Measurements from ENCODE around the gene DIP2A. TPM values are rescaled to one million over a fixed set of nuclear protein-coding genes. Genes with fewer than 3 reads are reported as not detected.
"Not testable (repeated sequence)": the region's sequence is repeated elsewhere in the genome, so short reads cannot be mapped to it uniquely, and the experiment has no call there.

Gene DIP2A
- polyA plus RNA-seq, 12 donors: 18.4 to 42.8 (median 24.6) TPM; not detected in 1

- DNase-seq: no peak
Measured at GRCh38 chr21:46425041-46425440, 33.6 kb upstream of the DIP2A start.

- DNase-seq: no peak
Measured at GRCh38 chr21:46425571-46425970, 33.1 kb upstream of the DIP2A start.

GRCh38 chr21:46426313-46427046, 32.2 kb upstream of the DIP2A start:
- DNase-seq: no peak

GRCh38 chr21:46427516-46427915, 31.2 kb upstream of the DIP2A start:
- DNase-seq: no peak

GRCh38 chr21:46428286-46428685, 30.4 kb upstream of the DIP2A start:
- DNase-seq: no peak

GRCh38 chr21:46428987-46429710, 29.5 kb upstream of the DIP2A start:
- no peak for DNase-seq

GRCh38 chr21:46429754-46430681, 28.7 kb upstream of the DIP2A start:
- DNase-seq: no peak

GRCh38 chr21:46431448-46431847, 27.2 kb upstream of the DIP2A start:
- DNase-seq: no peak

GRCh38 chr21:46431884-46432488, 26.7 kb upstream of the DIP2A start:
- DNase-seq: no peak

GRCh38 chr21:46433116-46433515, 25.6 kb upstream of the DIP2A start:
- not testable (repeated sequence) for DNase-seq

- DNase-seq: no peak
Measured at GRCh38 chr21:46434322-46434958, 24.3 kb upstream of the DIP2A start.

- DNase-seq: no peak
Measured at GRCh38 chr21:46435786-46436227, 22.9 kb upstream of the DIP2A start.

- DNase-seq: no peak
Measured at GRCh38 chr21:46436621-46437020, 22.1 kb upstream of the DIP2A start.

- DNase-seq: no peak
Measured at GRCh38 chr21:46437096-46437498, 21.6 kb upstream of the DIP2A start.

GRCh38 chr21:46437511-46437910, 21.2 kb upstream of the DIP2A start:
- no peak for DNase-seq

- no peak for DNase-seq
Measured at GRCh38 chr21:46438241-46438640, 20.4 kb upstream of the DIP2A start.

GRCh38 chr21:46439906-46440305, 18.8 kb upstream of the DIP2A start:
- no peak for DNase-seq

GRCh38 chr21:46441331-46441730, 17.4 kb upstream of the DIP2A start:
- no peak for DNase-seq

- DNase-seq: no peak
Measured at GRCh38 chr21:46441961-46442498, 16.7 kb upstream of the DIP2A start.

- DNase-seq: no peak
Measured at GRCh38 chr21:46442938-46443337, 15.8 kb upstream of the DIP2A start.

- DNase-seq: no peak
Measured at GRCh38 chr21:46443910-46444309, 14.8 kb upstream of the DIP2A start.

Measured in muscle of arm (tissue), 12 donors.